Kidney (tissue), 14 donors: Measurements from ENCODE around the gene TM9SF4. TPM values are rescaled to one million over a fixed set of nuclear protein-coding genes. Genes with fewer than 3 reads are reported as not detected.

Experiments used
- DNase-seq, 5 donors: peaks; one replicate each; pipeline ENCODE4 v3.0.0-alpha.2; 2013 to 2020
- FAIRE-seq: peaks from 2 replicates; lab custom pipeline; 2012; peaks lifted over from hg19 to GRCh38; lab: Jason Lieb, UNC
- H3K27ac ChIP-seq, 2 donors: one replicate each; pipeline ENCODE4 v1.7.0; 2013; ENCODE audit warnings: low read depth in 2 of 2, low read length in 2 of 2, inconsistent platforms in 1 of 2
- H3K27me3 ChIP-seq: one replicate; pipeline ENCODE4 v1.7.1; 2013; ENCODE audit warnings: low read length, inconsistent platforms; ENCODE audit not compliant: control insufficient read depth, insufficient read depth
- H3K36me3 ChIP-seq, 3 donors: one replicate each; pipeline versions ENCODE4 v1.7.0 to v1.7.1; 2013; ENCODE audit warnings: low read length in 3 of 3, control low read depth in 1 of 3, inconsistent platforms in 1 of 3; ENCODE audit not compliant: insufficient read depth in 3 of 3, control insufficient read depth in 2 of 3
- H3K4me1 ChIP-seq, 3 donors: one replicate each; pipeline versions ENCODE4 v1.7.0 to v1.7.1; 2013; ENCODE audit warnings: low read length in 3 of 3, inconsistent platforms in 1 of 3, low read depth in 1 of 3; ENCODE audit not compliant: control insufficient read depth in 2 of 3, insufficient read depth in 2 of 3
- H3K4me3 ChIP-seq, 3 donors: one replicate each; pipeline versions ENCODE4 v1.7.0 to v1.8.1; 2013; ENCODE audit warnings: low read length in 3 of 3, control low read depth in 1 of 3, inconsistent platforms in 1 of 3
- H3K9ac ChIP-seq, 3 donors: one replicate each; pipeline versions ENCODE4 v1.7.0 to v1.7.1; 2013; ENCODE audit warnings: low read length in 3 of 3, control low read depth in 1 of 3, inconsistent platforms in 1 of 3
- H3K9me3 ChIP-seq, 3 donors: one replicate each; pipeline versions ENCODE4 v1.7.0 to v1.7.1; 2013; ENCODE audit warnings: low read length in 3 of 3, control low read depth in 1 of 3, inconsistent platforms in 1 of 3; ENCODE audit not compliant: control insufficient read depth in 2 of 3, insufficient read depth in 1 of 3
- CTCF ChIP-seq: IDR thresholded peaks from 3 replicates; pipeline ENCODE4 v1.5.1; 2012; ENCODE audit warnings: mild to moderate bottlenecking, moderate library complexity, borderline replicate concordance; ENCODE audit not compliant: insufficient read depth; ENCODE audit errors: extremely low read depth
- intact Hi-C: fragments of 100-400 bp; cut with DNase I; formaldehyde crosslinking; loops from one replicate; pipeline ENCODE4 v1.11.1; 2022
- polyA plus RNA-seq: library from polyadenylated mRNA; stranded (reverse); fragments of 350-450 nt; fragmentation: Illumina TruSeq; extraction: RNeasy Lipid Tissue Mini Kit (QIAGEN cat#74804); gene quantifications from one replicate; pipeline ENCODE4 v1.2.3, GENCODE V29; 2014; ENCODE audit warnings: low read depth, low replicate concordance; ENCODE audit not compliant: insufficient read depth
- total RNA-seq: library from RNA; stranded (reverse); fragmentation: NEBNext Ultra II Directional; extraction: Animal tissue kit (Norgen Biotek cat#: 25700); gene quantifications from one replicate; pipeline ENCODE4 v1.2.1, GENCODE V29; 2021
- donor health status: control.
- donor health status: control.
- donor health status: control.
- donor health status: control.
- donor health status: control.
- donor health status: DM: yes; HTN: yes; CAD: no.
- donor health status: Normal renal cell carcinoma (clear cell type).

The TM9SF4 gene
- total and polyA plus RNA-seq, 2 donors from 2014 or later, result 26.3 to 52.0 TPM

GRCh38 chr20:32204205-32205109 is 94.9 kb downstream of the TM9SF4 start:
- Histone ChIP-seq H3K4me1 (peaks cover 0 to 51% (median 45%) of the 10 kb centered on the region in 3 donors), H3K36me3 (peaks cover 6 to 15% (median 7%) of the 10 kb centered on the region in 3 donors), H3K9me3 (no peaks in the 10 kb centered on the region), H3K27me3 (no peaks in the 10 kb centered on the region), H3K27ac (peak overlapping the region; percentile 46 to 76), H3K4me3 (peak overlapping the region in 2 of 3 donors; percentile 3 to 25), H3K9ac (peak overlapping the region in 2 of 3 donors; percentile 58 to 96)
- no peak for FAIRE-seq
- DNase-seq, result peak in 1 of 5 donors; percentile 34
- TF ChIP-seq CTCF, result no peak
- intact Hi-C loops, result no loop called here

- peaks cover 0 to 54% (median 45%) of the 10 kb centered on the region in 3 donors for H3K4me1 ChIP-seq
- H3K9me3 ChIP-seq, result no peaks in the 10 kb centered on the region
- no peaks in the 10 kb centered on the region for H3K27me3 ChIP-seq
- H3K27ac ChIP-seq, result peak overlapping the region; percentile 26 to 66
- peaks cover 2 to 10% (median 7%) of the 10 kb centered on the region in 3 donors for H3K36me3 ChIP-seq
- H3K4me3 ChIP-seq, result peak overlapping the region in 2 of 3 donors; percentile 76 to 93
- peak overlapping the region in 2 of 3 donors; percentile 19 to 96 for H3K9ac ChIP-seq
- intact Hi-C loops, result no loop called here
- FAIRE-seq (no peak), DNase-seq (no peak)
- TF ChIP-seq CTCF, result no peak
Observed at GRCh38 chr20:32205110-32205842, 95.8 kb downstream of the TM9SF4 start.

GRCh38 chr20:32205843-32206759 is 96.6 kb downstream of the TM9SF4 start:
- DNase-seq, result no peak
- no peak for FAIRE-seq
- intact Hi-C loops, result no loop called here
- Histone ChIP-seq H3K4me3 (peak overlapping the region; percentile 75 to 93 (median 76)), H3K27ac (peak overlapping the region; percentile 78 to 90), H3K36me3 (peaks cover 2 to 16% (median 5%) of the 10 kb centered on the region in 3 donors), H3K4me1 (peaks cover 0 to 54% (median 45%) of the 10 kb centered on the region in 3 donors), H3K9me3 (no peaks in the 10 kb centered on the region), H3K9ac (peak overlapping the region in 2 of 3 donors; percentile 96), H3K27me3 (no peaks in the 10 kb centered on the region)
- TF ChIP-seq CTCF, result no peak
